ENCODE results near the gene ITM2C.

DNA sequence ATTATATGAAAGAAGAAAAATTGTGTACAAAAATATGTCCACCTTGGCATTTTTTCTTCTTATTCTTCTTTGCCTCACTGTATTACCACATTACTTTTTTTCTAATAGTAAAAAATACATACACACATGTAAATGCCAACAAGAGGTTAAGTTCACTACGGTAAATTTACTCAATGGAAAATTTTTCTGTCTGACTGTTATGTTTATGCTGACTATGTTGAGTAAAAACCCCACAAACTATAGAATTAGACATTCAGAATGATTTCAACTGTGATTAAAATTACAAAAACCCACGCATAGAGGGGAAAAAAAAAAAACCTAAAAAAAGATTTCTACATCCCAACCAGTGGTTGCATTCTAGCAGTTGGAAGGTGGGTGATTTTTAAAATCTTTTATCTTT, 54.9 kb downstream of the ITM2C start:
- TF ChIP-seq, protein P1, sequence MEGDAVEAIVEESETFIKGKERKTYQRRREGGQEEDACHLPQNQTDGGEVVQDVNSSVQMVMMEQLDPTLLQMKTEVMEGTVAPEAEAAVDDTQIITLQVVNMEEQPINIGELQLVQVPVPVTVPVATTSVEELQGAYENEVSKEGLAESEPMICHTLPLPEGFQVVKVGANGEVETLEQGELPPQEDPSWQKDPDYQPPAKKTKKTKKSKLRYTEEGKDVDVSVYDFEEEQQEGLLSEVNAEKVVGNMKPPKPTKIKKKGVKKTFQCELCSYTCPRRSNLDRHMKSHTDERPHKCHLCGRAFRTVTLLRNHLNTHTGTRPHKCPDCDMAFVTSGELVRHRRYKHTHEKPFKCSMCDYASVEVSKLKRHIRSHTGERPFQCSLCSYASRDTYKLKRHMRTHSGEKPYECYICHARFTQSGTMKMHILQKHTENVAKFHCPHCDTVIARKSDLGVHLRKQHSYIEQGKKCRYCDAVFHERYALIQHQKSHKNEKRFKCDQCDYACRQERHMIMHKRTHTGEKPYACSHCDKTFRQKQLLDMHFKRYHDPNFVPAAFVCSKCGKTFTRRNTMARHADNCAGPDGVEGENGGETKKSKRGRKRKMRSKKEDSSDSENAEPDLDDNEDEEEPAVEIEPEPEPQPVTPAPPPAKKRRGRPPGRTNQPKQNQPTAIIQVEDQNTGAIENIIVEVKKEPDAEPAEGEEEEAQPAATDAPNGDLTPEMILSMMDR (IDR thresholded peaks at IDR 0.05; ENCODE audit: low read depth, low read length, poor library complexity, severe bottlenecking), result no peak
- TF ChIP-seq EZH2phosphoT487 (IDR thresholded peaks at IDR 0.05; ENCODE audit: borderline replicate concordance, low read length), result no peak
